Heart right ventricle (tissue), 16 donors: Measurements from ENCODE around the gene C19orf25. TPM values are rescaled to one million over a fixed set of nuclear protein-coding genes. Genes with fewer than 3 reads are reported as not detected.

Experiments
- ATAC-seq, 8 donors: fragments of 200-7000 bp; cut with Tn5 transposase; one replicate each; pipeline ENCODE4 v1.9.1; 2020; ENCODE audit warnings: mild to moderate bottlenecking in 8 of 8, moderate library complexity in 8 of 8, moderate number of reproducible peaks in 1 of 8
- DNase-seq, 2 donors: peaks; one replicate each; pipeline ENCODE4 v3.0.0-alpha.2; 2020
- H3K27ac ChIP-seq, 10 donors: fragments of 200-600 bp; sonication (generic) in 2 of 10; one replicate each; pipeline versions ENCODE4 v1.5.0 to v1.8.0; 2020 to 2022; ENCODE audit warnings: mild to moderate bottlenecking in 3 of 10
- H3K27me3 ChIP-seq, 7 donors: fragments of 200-600 bp; one replicate each; pipeline ENCODE4 v1.8.0; 2021 to 2022; ENCODE audit warnings: mild to moderate bottlenecking in 2 of 7
- H3K36me3 ChIP-seq, 9 donors: fragments of 200-600 bp; sonication (generic) in 1 of 9; one replicate each; pipeline versions ENCODE4 v1.5.0 to v1.8.0; 2020 to 2022; ENCODE audit warnings: mild to moderate bottlenecking in 2 of 9
- H3K4me1 ChIP-seq, 9 donors: fragments of 200-600 bp; sonication (generic) in 1 of 9; one replicate each; pipeline versions ENCODE4 v1.5.0 to v1.8.0; 2020 to 2022; ENCODE audit warnings: mild to moderate bottlenecking in 4 of 9
- H3K4me3 ChIP-seq, 10 donors: fragments of 200-600 bp; sonication (generic) in 2 of 10; one replicate each; pipeline versions ENCODE4 v1.5.0 to v1.8.0; 2020 to 2022; ENCODE audit warnings: mild to moderate bottlenecking in 7 of 10, moderate library complexity in 2 of 10
- H3K9me3 ChIP-seq, 11 donors: fragments of 200-600 bp in 10 of 11; sonication (generic) in 2 of 11; one replicate each; pipeline versions ENCODE4 v1.5.0 to v1.8.0; 2013 to 2022; ENCODE audit warnings: mild to moderate bottlenecking in 2 of 11, control low read depth in 1 of 11, moderate library complexity in 1 of 11
- CTCF ChIP-seq, 9 donors: fragments of 200-600 bp; sonication (generic) in 2 of 9; IDR thresholded peaks; one replicate each; pipeline versions ENCODE4 v1.5.0 to v1.8.0; 2021 to 2022; ENCODE audit warnings: antibody characterized with exemption in 9 of 9, mild to moderate bottlenecking in 5 of 9, moderate library complexity in 1 of 9
- WGBS, 2 donors: extraction: QIAGEN DNeasy Blood & Tissue Kit; methylation state at CpG; one replicate each; pipeline ENCODE4 v1.1.7; 2013; ENCODE audit warnings: inconsistent platforms in 1 of 2; 5-methylcytosine and 5-hydroxymethylcytosine counted together
- intact Hi-C, 10 donors: fragments of 100-400 bp; cut with DNase I; formaldehyde crosslinking; loops; one replicate each; pipeline versions ENCODE4 v1.11.1 to v1.14.2; 2022
- polyA plus RNA-seq, 2 donors: library from polyadenylated mRNA; stranded (reverse); fragments of 200-250 nt; gene quantifications; one replicate each; pipeline ENCODE4 v1.2.3, GENCODE V29; 2013
- total RNA-seq, 10 donors: library from RNA; stranded (reverse); fragmentation: NEBNext Ultra II Directional in 3 of 10; extraction: Animal tissue kit (Norgen Biotek cat#: 25700) in 3 of 10; gene quantifications; one replicate each; pipeline versions ENCODE4 v1.2.1 to v1.2.4, GENCODE V29; 2021 to 2023
- donor health status: Arrhythmogenic right ventricular cardiomyopathy.
- donor health status: ischemic (EF 13 %, LVEDD 7.1; RV severe dilation, severe dysfunction).
- donor health status: healthy with polysubstance abuse.
- donor health status: DM: no; HTN: yes; CAD: no.
- donor health status: DM: no; HTN: no; CAD: no.
- donor health status: ischemic (EF 25% LVEDD 6.9; RV normal size, moderate dysfunction).
- donor health status: ischemic (EF 25% LVEDD 5.7; RV mildly dilated, moderate dysfunction).
- donor health status: healthy.
- donor health status: DM: yes; HTN: yes; CAD: no.
- donor health status: Ischemic cardiomyopathy.
- donor health status: ischemic (EF 35%, LVEDD 5.7; RV mildly dilated, moderate dysfunction).
- donor health status: nonischemic (EF 11% LVEDD 7.7; RV severe dilation, severe dysfunction).
- donor health status: DM: yes; HTN: yes; CAD: no.
- donor health status: PGD.
- donor health status: ischemic (EF 29% LVEDD 5.4; RV normal size, mild dysfunction).
- donor health status: nonischemic (EF 23%, LVEDD 6.1; RV moderate dilation, normal function).

C19orf25 gene
- total and polyA plus RNA-seq, 12 donors, result 12.7 to 29.8 (median 15.4) TPM

DNA sequence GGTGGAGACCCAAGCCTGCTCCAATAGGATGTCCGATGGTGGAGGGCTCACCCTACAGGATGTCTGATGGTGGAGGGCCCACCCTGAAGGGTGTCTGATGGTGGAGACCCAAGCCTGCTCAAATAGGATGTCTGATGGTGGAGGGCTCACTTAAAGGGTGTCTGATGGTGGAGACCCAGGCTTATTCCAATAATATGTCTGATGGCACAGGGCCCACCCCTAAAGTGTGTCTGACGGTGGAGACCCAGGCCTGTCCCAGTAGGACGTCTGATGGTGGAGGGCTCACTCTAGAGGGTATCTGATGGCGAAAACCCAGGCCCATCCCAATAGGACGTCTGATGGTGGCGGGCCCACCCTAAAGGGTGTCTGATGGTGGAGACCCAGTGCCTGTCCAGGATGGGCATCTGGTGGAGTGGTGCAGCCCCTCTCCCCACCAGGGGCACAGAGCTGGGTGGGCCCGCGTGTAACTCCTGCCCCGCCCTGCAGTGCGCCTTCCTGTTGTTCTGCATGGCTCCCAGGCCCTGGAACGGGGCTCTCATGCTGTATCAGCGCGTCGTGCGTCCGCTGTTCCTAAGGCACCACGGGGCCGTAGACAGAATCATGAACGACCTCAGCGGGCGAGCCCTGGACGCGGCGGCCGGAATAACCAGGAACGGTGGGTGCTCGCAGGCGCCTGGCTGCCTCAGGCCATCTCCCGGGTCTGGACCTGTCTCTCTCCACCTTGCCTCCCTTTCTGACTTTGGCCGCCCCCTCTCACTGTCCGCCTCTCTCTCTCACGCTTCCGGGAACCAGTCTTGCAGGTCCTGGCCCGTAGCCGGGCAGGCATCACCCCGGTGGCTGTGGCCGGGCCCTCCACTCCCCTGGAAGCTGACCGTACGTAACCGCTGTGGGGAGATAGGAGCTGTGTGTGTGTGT lies 17.0 kb upstream of the C19orf25 start:
- ATAC-seq (no peak), DNase-seq (no peak)
- 82% methylated on average over 38 to 40 of the region's 40 CpGs for WGBS, 2 donors
- Histone ChIP-seq H3K4me1 (peaks cover 3 to 20% (median 7%) of the 10 kb centered on the region in 9 donors), H3K27me3 (peaks cover 0 to 42% (median 18%) of the 10 kb centered on the region in 7 donors), H3K27ac (no peak overlapping the region), H3K4me3 (no peak overlapping the region), H3K36me3 (no peaks in the 10 kb centered on the region), H3K9me3 (no peaks in the 10 kb centered on the region)
- intact Hi-C loops, result no loop called here
- no peak for TF ChIP-seq CTCF (IDR thresholded peaks at IDR 0.05)

DNA sequence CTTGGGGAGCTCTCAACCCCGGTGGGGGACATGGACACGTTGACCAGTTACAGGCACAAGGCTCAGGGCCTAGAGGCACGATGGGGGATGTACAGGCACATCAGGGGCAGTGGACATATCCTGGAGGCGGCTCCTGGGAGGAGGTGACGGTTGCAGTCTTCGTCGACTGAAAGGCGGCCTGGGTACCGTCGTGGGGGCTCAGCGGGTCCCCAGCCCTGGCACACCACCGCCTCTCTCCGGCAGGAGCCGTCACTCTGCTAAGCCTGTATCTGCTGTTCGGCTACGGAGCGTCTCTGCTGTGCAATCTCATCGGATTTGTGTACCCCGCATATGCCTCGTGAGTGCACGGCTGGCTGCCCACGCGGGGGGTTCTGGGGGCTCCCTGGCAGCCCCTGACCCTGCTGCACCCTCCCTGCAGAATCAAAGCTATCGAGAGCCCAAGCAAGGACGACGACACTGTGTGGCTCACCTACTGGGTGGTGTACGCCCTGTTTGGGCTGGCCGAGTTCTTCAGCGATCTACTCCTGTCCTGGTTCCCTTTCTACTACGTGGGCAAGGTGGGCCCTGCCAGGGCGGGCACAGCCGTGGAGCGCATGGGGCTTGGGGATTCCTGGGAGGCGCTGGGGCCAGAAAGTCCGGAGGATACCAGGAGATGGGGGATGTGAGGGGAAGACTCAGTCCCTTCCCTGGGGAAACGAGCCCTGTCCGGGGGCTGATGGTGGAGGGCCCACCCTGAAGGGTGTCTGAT lies 16.2 kb upstream of the C19orf25 start:
- ATAC-seq (no peak), DNase-seq (no peak)
- Histone ChIP-seq H3K4me1 (peaks cover 3 to 20% (median 7%) of the 10 kb centered on the region in 9 donors), H3K36me3 (no peaks in the 10 kb centered on the region), H3K4me3 (no peak overlapping the region), H3K27ac (no peak overlapping the region), H3K27me3 (peaks cover 0 to 42% (median 18%) of the 10 kb centered on the region in 7 donors), H3K9me3 (no peaks in the 10 kb centered on the region)
- TF ChIP-seq CTCF (IDR thresholded peaks at IDR 0.05), result no peak
- WGBS, 2 donors, result 86% methylated on average over 36 to 37 of the region's 37 CpGs
- intact Hi-C loops, result no loop called here

DNA sequence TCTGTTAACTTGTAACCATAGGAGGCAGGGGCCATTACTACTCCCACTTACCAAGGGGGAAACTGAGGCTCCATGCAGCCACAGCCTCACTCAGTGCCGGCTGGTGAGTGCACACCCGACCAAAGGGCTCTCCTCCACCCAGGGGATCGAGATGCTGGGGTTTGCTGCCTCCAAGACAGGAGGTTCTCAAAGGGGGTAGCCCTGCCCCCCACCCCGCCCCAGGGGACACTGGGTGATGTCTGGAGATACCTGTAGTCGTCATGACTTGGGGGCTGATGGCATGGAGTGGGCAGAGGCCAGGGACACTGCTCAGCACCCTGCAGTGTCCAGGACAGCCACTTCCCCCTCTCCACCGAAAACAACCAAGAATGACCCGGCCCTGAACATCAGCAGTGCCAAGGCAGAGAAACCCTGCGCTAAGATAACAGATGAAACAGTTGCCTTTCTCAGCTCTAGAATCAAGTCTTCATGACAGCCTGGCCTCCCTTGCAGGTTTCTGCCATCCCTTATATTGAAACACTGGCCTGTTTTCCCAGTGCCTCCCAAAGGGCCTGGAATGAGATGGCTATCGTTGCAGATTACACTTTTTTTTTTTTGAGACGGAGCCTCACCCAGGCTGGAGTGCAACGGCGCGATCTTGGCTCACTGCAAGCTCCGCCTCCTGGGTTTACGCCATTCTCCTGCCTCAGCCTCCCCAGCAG lies 15.2 kb upstream of the C19orf25 start:
- Histone ChIP-seq H3K27ac (no peak overlapping the region), H3K36me3 (no peaks in the 10 kb centered on the region), H3K9me3 (no peaks in the 10 kb centered on the region), H3K27me3 (peaks cover 0 to 42% (median 18%) of the 10 kb centered on the region in 7 donors), H3K4me3 (no peak overlapping the region), H3K4me1 (peaks cover 3 to 30% (median 14%) of the 10 kb centered on the region in 9 donors)
- TF ChIP-seq CTCF (IDR thresholded peaks at IDR 0.05), result no peak
- DNase-seq, result no peak
- 56 to 63% methylated on average over 15 of the region's 15 CpGs for WGBS, 2 donors
- intact Hi-C loops, result no loop called here
- no peak for ATAC-seq

DNA sequence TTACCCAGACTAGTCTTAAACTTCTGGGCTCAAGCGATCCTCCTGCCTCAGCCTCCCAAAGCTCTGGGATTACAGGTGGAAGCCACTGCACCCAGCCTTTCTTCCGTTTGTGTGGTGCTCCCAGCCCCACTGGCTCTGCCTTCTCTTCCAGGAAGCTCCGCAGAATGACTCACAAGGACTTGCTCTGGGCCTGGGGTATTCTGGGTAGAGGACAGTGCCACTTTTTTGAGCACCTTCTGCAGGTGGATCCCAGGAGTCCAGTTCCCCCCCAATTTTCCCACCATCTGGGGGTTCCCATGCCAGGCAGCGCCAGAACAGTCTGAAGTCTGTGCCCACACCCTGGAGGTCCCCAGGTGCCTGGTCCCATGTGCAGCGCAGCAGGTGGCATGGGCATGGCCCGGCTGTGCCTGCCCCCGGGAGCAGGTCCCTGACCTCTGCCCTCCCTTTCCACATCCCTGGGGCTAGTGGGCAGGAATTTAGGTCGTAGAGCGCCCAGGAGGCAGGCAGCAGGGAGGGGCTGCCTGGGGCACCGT lies 13.5 kb upstream of the C19orf25 start:
- H3K4me3 ChIP-seq, result no peak overlapping the region
- H3K4me1 ChIP-seq, result peaks cover 3 to 30% (median 14%) of the 10 kb centered on the region in 9 donors
- no peaks in the 10 kb centered on the region for H3K36me3 ChIP-seq
- TF ChIP-seq CTCF (IDR thresholded peaks at IDR 0.05), result no peak
- H3K27me3 ChIP-seq, result peaks cover 0 to 33% (median 11%) of the 10 kb centered on the region in 7 donors
- no peaks in the 10 kb centered on the region for H3K9me3 ChIP-seq
- WGBS, 2 donors, result 71 to 78% methylated on average over 10 of the region's 10 CpGs
- no peak overlapping the region for H3K27ac ChIP-seq
- intact Hi-C loops, result no loop called here
- ATAC-seq, result no peak
- no peak for DNase-seq
